ENCODE data around the gene VPS4A.

The VPS4A gene

DNA sequence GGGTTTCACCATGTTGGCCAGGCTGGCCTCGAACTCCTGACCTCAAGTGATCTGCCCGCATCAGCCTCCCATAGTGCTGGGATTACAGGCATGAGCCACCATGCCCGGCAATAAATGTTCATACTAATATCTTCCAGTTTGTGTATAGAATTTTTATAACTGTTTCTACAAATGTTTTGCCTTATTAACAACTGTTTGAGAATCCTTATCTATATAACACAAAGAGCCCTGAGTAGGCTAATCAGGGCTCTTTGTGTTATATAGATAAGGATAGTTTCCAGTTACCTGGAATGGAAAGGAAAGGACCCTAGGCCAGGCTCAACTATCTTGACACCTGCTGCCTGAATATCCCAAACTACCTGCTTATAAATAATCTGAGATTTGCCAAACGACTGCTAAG lies 57.7 kb downstream of the VPS4A start:
- no peak for DNase-seq

DNA sequence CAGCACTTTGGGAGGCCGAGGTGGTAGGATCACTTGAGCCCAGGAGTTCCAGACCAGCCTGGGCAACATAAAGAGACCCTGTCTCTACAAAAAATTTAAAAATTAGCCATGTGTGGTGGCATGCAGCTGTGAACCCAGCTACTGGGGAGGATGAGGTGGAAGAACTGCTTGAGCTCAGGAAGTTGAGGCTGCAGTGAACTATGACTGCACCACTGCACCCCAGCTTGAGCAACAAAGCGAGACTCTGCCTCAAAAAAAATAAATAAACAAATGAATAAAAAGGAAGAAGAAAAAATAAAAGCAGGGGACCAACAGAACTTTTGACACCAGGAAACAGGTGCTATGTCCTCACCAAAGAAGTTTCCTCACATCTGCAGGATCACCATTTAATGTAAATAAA lies 60.4 kb downstream of the VPS4A start:
- DNase-seq, result no peak

DNA sequence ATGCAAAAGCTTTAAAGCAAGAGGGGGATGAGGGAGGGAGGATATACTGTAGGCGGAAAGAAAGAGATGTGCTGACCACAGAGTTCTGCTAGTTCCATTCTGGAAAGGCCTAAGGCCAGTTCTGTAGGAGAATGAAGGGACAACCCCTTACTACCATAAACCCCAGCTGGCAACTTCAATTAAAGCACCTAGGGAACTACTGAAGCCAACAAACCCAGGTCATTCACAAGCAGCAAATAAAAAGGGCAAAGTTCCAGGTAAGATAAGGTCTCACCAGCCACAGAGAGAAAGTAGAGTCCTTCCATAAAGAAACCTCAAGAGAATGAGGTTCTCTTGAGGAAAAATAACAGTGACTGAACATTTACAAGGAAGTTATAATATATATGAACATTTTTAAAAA lies 61.9 kb downstream of the VPS4A start:
- no peak for DNase-seq

Data from activated T-cell treated with anti-CD3 and anti-CD28 coated beads, Interleukin-2, amount 50 U/mL, for 1 hour (primary cell).